Measurements from ENCODE around the gene GGTLC2.
"Not testable (repeated sequence)": the region's sequence is repeated elsewhere in the genome, so short reads cannot be mapped to it uniquely, and the experiment has no call there.

GGTLC2 gene

GRCh38 chr22:22667966-22668880, 23.8 kb downstream of the GGTLC2 start:
- in situ Hi-C loops (cut with MboI; ENCODE audit: low sequenced_read_pairs), result no loop called here

GRCh38 chr22:22669093-22669492, 24.7 kb downstream of the GGTLC2 start:
- in situ Hi-C loops (cut with MboI; ENCODE audit: low sequenced_read_pairs), result no loop called here

DNA sequence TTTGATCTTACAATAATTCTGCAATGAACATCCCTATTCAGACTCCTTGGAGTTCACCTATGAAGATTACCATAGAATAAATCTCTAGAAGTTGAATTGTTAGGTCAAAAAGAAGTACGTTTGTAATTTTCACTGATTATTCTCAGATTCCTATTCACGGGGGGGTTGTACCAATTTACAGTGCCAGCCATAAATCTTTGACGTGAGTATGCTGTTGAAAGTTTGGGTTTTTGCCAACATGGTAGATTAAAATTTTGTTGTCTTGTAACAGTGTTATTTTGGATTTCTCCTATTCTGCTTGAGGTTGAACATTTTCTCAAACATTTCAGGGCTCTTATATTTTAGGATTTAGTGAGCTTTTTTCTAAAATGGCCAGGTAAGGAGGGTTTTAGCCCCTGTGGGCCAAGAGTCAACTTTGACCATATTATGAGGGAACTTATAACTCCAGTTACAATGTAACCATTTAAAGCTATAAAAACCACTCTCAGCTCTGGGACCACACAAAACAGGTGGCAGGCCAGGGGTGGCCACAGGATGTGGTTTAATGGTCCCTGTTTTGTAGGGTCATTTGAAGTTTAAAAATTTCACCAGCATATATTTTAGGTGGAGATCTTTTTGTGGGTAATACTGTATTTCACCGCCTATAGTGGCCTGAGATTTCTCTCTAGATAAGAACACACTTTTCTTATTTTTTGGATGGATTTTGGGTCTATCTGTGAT, 25.8 kb downstream of the GGTLC2 start:
- in situ Hi-C loops (cut with MboI; ENCODE audit: low sequenced_read_pairs), result no loop called here

GRCh38 chr22:22671506-22671905, 27.1 kb downstream of the GGTLC2 start:
- in situ Hi-C loops (cut with MboI; ENCODE audit: low sequenced_read_pairs), result no loop called here

- in situ Hi-C loops (cut with MboI; ENCODE audit: low sequenced_read_pairs), result no loop called here
These were observed 28.7 kb downstream of the GGTLC2 start for GRCh38 chr22:22673099-22673498.

GRCh38 chr22:22673628-22674027, 29.2 kb downstream of the GGTLC2 start:
- in situ Hi-C loops (cut with MboI; ENCODE audit: low sequenced_read_pairs), result no loop called here

- in situ Hi-C loops (cut with MboI; ENCODE audit: low sequenced_read_pairs), result no loop called here
These were observed 30.1 kb downstream of the GGTLC2 start for GRCh38 chr22:22674467-22674866.

- in situ Hi-C loops (cut with MboI; ENCODE audit: low sequenced_read_pairs), result no loop called here
These were observed 34.6 kb downstream of the GGTLC2 start for GRCh38 chr22:22678970-22679369.

DNA sequence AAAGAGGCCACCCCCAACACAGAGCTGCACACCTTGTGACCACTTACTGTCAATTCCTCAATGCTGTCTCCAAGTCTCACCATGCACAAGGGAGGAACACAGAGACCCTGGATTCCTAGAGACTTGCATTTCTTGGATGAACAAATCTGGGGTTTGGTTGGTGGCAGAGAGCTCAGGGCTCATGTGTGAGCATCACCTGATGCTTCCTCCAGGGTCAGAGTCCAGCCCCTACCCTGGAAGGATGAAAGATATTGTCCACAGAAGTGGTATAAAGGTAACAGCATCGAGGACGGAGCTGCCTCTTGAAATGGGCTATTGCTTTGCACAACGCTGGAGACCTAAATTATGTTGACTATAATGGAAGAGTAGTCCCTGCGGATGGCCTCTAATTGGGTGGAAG, 36.0 kb downstream of the GGTLC2 start:
- in situ Hi-C loops (cut with MboI; ENCODE audit: low sequenced_read_pairs), result no loop called here

DNA sequence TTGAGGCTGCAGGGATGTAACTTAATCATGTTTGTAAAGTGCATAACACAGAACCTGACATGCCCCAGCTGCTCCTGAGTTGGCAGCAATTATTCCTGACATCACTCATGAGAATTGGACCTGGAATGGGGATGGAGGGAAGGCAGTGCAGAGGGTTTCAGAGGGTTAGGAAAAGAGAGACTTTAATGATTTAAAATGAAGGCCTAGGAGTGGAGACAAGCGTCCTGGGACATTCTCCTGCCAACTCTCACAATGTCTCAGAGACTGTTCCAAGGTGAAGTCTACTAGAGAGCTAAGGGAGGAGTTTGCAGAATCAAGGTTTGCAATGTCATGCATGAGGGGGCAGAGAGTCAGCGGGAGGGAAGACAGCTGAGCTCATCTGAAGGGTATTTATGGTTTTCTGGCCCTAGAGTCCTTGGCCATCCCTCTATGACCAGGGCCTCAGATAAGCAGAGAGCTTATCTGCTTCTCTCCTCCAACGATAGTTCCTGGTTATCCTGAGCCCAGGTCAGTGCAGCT, 36.9 kb downstream of the GGTLC2 start:
- in situ Hi-C loops (cut with MboI; ENCODE audit: low sequenced_read_pairs), result no loop called here

GRCh38 chr22:22682196-22682595, 37.8 kb downstream of the GGTLC2 start:
- in situ Hi-C loops (cut with MboI; ENCODE audit: low sequenced_read_pairs), result no loop called here

GRCh38 chr22:22682807-22683667, 38.6 kb downstream of the GGTLC2 start:
- in situ Hi-C loops (cut with MboI; ENCODE audit: low sequenced_read_pairs), result no loop called here

GRCh38 chr22:22683668-22684361, 39.4 kb downstream of the GGTLC2 start:
- in situ Hi-C loops (cut with MboI; ENCODE audit: low sequenced_read_pairs), result no loop called here

- in situ Hi-C loops (cut with MboI; ENCODE audit: low sequenced_read_pairs), result no loop called here
These were observed 40.5 kb downstream of the GGTLC2 start for GRCh38 chr22:22684580-22685561.

GRCh38 chr22:22685586-22685985, 41.2 kb downstream of the GGTLC2 start:
- in situ Hi-C loops (cut with MboI; ENCODE audit: low sequenced_read_pairs), result no loop called here

DNA sequence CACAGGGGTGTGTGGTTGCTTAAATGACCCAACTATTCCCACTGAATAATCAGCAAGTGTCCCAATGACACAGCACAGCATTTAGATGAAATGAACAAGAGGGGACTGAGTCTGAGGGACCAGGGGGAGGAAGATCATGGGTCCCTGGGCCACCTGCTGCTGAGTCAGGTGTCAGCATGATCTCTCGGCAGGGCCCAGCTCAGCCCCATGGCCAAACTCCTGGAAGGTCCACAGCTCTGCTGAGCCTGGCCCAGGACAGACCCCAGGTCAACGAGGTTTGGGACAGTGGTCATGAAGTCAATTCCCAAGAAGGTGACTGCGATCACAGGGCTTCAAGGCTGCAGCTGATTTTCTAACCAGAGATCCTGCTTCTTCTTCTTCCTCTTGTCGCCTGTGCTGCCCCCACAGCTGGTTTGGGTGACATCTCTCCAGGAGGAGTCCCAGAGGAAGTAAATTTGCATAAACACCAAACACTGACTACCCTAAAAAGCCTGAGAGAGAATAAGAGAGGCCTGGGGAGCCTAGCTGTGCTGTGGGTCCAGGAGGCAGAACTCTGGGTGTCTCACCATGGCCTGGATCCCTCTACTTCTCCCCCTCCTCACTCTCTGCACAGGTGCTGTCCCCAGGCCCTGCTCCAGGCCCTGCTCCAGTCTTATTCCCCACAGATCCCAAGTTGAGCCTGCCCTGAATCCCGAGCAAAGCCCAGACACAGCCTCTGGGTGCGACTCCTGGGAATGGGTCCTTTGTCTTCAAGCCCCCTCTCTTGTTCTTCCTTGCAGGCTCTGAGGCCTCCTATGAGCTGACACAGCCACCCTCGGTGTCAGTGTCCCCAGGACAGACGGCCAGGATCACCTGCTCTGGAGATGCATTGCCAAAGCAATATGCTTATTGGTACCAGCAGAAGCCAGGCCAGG, 42.0 kb downstream of the GGTLC2 start:
- in situ Hi-C loops (cut with MboI; ENCODE audit: low sequenced_read_pairs), result not testable (repeated sequence)

DNA sequence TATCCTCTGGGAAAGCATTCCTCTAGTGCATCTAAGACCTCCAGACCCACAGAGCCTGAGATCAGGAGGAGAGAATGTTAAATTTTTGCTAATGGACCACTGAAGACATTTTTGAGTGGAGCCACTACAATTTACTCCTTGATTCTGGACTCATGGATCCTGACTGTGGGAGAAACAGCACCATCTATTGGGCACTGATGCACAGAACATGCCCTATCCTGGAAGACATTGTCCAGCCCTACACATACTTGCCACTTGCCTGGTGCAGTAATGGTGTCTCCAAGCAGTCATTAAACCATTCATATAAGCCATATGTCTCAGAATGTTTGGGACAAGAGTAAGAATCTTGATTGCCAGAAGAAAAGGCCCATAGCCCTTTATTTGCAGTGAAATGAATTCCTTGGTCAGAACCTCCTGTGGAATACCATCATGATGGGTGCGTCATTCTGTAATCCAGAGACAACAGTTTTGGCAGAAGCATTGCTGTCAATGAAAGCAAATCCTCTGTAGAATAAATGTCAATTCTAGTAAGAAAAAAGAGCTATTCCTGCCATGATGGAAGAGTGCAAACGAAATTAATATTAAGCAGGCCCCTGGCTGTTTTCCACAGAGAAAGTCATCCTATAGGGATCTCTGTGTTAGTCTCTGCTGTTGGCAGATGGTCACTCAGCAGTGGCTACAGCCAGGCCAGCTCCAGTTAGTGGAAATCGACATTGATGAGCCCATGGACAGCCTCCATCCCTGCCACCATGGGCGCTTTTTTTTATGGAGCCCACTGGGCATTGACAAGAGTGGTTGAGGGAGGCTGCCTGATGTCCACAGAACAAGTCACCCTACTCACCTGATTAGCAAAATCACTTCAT, 43.5 kb downstream of the GGTLC2 start:
- in situ Hi-C loops (cut with MboI; ENCODE audit: low sequenced_read_pairs), result no loop called here

Data from HL-60/S4 treated with retinoic acid at 250 ng/mL for 4 days and 3 days (cell line).